CD4-positive, alpha-beta T cell treated with Interleukin-15 for 1 hour (primary cell): ENCODE results near the gene CCDC167.
A peak's percentile ranks its signal among the peaks of the same experiment; 100 is the strongest.
"Not testable (repeated sequence)": the region's sequence is repeated elsewhere in the genome, so short reads cannot be mapped to it uniquely, and the experiment has no call there.

Experiments
- DNase-seq: peaks from one replicate; pipeline ENCODE4 v3.0.0-alpha.2; 2020

The CCDC167 gene

DNA sequence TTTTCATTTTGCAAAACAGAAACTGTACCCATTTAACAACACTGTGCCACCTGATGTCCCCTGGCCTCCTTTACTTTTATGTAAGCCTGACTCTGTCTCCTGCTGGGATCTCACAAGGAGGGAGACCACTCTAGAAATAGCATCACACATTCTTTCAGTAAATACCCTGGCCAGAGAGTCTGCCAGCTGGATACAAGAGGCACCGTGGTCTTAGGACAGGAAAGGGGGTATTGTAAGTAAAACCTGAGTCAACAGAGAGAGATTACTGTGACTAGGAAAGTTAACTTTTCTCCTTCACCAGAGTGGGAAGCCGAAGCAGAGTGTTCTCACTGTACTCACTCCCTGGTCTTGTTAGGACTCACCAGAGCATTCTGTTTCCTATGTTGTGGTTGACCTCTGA is 38.9 kb downstream of the CCDC167 start:
- DNase-seq: no peak

DNA sequence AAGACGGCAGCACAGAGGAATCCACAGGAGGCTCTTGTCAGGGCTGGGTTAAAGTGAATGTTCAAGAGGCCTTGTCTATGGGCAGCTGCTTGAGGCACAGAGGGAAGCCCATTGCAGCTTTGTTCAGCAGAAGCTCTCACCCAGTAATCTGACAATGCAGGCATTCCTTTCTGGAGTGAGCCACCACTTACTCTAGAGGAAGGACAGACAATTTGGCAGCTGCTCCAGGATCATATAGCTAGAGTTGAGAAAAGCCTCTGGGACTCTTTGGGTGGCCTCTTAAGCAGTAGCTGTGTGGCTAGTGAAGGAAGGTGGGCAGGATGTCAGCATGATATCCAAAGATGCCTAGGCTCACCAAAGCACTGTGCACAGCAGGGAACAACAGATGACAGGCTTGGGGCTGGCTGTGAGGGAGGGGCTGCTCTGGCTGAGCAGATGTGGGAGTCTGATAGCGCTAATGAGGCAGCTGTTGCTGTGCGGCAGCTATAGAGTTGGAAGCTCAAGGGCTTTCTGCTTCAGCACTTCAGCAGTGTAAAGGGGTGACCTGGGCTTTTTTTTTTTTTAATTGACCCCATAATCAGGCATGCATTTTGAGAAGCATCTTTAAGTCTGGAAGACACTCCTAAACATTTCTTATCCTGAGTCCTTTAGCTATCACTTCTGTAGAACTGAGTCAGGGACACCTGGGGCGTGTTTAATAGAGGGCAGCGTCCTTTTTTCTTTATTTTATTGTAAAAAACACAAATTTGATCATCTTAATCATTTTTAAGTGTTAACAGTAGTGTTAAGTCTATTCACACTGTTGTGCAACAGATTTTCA is 39.5 kb downstream of the CCDC167 start:
- DNase-seq: no peak

DNA sequence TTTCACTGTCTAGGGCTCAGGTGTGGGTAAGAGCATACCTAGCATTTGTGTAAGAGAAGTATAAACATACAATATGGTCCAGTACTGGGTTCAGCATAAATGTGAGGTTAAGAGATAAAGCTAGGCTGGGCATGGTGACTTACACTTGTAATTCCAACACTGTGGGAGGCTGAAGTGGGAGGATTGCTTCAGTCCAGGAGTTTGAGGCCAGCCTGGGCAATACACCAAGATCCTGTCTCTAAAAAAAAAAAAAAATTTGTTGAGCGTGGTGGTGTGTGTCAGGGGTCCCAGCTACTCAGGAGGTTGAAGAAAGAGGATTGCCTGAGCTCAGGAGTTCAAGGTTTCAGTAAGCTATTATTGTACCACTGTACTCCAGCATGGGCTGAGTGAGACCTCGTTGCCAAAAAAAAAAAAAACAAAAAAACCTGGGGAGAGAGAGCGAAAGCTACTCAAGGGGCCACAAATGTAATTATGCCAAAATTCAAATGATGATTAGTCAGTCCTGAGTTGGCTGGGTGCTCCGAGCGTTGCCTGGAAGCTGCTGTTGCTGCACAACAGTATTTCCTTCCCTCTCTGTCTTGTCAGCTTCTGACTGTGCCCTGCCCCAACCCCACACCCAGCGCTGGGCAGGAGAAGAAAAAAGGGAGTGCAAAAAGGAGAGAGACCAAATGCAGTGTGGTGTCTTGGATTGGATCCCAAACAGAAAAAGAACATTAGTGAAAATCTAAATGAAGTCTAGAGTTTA is 42.7 kb downstream of the CCDC167 start:
- DNase-seq: no peak

DNA sequence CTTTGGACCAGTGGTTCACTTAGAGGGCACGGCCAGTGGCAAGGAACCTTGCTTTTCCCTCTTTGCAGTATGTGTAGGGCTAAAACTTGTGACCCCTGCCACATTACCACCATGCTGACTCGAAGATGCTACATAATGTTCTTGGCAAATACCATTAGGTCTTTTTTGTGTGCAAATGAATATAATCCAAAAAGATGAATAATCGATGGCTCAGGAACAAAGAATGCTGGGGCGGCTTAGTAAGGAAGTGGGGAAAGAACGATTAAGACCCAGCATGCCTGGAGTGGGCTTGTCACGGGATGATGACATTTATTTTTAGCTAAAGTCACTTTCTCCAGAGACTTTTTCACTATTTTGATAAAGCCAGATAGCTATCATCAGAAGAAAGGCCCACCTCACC is 43.6 kb downstream of the CCDC167 start:
- no peak for DNase-seq

DNA sequence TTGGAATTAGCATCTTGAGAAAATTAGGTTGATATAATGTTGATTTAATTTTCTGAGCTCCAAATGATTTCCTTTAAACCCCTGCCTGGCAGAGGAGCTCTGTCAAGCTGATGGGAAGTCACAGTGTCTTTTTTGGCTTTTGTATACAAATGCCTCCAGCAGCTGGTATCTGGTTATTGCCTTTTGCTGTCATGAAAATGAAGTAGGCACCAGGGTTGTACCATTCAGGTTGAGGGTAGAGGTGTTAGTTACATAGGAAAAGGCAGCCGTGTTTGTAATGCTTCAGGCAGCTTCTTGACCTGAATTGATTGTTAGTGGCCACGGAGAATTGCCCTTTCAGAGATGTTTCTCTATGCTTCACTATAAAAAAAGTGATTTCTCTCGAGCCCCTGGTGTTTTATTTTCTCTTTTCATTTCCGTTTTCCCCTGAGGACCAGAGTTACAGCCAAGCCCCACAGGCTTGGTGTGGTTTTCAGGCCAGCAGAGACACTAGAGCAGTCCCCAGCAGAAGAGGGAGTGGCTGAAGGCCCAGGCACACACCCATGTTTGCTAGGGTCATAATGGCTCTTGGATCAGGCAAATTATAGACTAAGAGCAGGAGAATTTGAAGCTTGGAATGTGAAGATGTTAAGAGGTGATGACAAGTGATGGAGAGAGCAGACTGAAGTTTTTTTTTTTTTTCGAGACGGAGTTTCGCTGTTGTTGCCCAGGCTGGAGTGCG is 45.1 kb downstream of the CCDC167 start:
- DNase-seq: no peak

DNA sequence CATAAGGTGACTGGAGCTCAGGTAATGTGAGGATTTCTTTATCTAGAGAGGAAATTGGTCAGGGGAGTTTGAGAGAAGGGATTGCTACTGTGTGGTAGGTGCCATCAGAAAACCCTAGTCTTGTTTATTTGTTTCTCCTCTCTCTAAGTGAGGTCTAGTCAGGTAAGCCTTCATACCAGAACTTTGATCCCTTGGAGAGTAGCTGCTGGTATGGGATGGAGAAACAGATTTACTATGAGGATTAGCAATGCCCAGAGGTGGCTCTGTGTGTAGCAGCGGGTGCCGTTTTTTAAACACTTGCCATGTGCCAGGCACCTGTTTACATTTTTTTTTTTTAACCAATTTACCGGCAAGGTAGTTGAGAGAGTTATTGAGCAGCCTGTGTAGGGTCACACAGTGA is 47.2 kb downstream of the CCDC167 start:
- DNase-seq: no peak

DNA sequence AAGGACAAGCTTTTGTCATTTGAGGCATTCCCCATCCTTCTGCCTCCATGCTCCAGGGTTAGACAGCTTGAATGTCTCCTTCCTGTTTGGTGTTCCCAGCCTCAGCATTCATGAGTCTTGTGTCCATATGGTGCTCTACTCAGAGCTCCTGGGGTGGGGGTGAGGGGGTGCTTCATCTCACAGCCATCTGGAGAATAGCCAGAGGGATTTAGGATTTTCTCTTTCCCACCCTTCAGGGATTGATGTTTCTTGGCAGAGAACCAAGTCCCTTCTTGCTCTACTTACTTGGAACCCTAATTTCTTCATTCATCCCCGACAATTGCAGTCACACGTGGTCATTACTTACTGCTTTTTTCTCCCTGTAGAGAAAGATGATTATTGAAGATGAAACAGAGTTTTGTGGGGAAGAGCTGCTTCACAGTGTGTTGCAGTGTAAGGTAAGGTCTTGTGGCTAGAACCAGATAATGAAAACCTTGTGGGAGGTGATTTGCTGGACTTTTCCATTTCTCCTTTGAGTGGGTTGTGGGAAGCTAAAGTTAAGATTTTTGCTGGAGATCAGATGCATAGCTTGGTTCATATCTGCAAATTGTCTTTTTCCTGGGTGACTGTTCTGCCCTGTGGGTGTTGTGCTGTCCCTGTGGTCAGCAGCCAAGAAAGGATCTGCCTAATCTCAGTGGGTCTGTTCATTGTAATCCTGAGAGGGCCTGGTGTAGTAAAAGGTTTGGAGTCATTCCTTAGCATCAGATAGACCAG is 48.1 kb downstream of the CCDC167 start:
- DNase-seq: no peak

- DNase-seq: no peak
Measured at GRCh38 chr6:37449984-37450383, 49.7 kb downstream of the CCDC167 start.

DNA sequence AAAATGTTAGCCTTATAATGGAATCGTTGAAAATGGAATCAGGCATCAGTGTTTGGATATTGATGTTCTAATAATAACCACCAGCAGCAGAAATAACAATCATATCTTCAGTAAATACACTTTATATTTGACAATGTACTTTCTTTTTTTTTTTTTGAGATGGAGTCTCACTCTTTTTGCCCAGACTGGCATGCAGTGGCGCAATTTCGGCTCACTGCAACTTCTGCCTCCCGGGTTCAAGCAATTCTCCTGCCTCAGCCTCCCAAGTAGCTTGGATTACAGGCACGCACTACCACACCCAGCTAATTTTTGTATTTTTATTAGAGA is 56.5 kb downstream of the CCDC167 start:
- DNase-seq: not testable (repeated sequence)

- DNase-seq: no peak
Measured at GRCh38 chr6:37442416-37443215, 57.1 kb downstream of the CCDC167 start.

- DNase-seq: no peak
Measured at GRCh38 chr6:37441651-37442050, 58.0 kb downstream of the CCDC167 start.

GRCh38 chr6:37438930-37439329 is 60.8 kb downstream of the CCDC167 start:
- no peak for DNase-seq

GRCh38 chr6:37435816-37436215 is 63.9 kb downstream of the CCDC167 start:
- no peak for DNase-seq

DNA sequence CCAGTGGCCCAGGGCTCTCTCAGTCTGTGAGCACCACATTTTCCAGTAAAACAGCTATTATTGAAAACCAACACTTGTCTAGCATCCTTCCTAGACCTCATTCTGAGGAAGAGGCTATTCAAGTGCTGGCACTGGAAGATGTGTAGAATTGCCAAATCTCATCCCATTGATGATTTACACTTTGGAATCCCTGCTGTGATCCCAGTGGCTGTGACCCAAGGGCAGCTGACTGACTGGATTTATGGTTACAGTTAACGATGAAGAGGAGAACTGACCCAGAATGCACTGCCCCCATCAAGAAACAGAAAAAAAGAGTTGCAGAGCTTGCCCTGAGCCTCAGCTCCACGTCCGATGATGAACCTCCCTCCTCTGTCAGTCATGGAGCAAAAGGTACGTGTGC is 64.3 kb downstream of the CCDC167 start:
- no peak for DNase-seq

DNA sequence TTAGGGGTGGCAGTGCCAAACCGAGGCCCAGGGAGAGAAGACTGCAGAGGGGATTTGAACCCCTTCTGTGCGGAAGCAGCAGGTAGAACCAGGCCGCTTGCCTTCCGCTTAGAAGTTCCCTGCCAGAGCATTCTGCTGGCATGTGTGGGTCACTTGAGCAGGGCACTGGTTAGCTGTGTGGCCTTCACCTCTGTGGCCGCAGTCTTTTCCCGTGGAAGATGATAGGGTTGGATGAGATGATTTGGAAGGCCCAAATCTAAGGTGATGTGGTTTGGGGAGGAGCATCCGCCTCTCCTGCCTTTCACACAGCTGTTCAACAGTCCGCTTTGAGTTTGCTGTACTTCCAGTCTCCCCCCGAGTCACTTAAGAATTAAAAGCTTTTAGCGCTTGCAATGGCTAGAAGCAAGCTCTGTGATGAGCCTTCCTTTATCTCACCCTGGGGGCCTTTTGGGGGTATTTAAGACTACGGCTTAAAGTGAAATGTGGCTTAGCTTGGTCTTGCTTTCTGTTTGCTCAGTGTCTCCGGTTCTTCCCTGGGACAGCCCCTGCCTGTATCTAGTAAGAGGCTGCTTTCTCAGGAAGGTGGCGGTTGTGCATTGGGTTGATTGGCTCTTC is 65.9 kb downstream of the CCDC167 start:
- DNase-seq: peak; percentile 22
